Measurements from ENCODE around the gene ARHGEF39.
A peak's percentile ranks its signal among the peaks of the same experiment; 100 is the strongest.

The ARHGEF39 gene

GRCh38 chr9:35691757-35692301, 26.8 kb upstream of the ARHGEF39 start:
- no peak for DNase-seq (ENCODE audit: low read depth in 2 of 2, low spot score in 1 of 2)

- no peak for DNase-seq (ENCODE audit: low read depth in 2 of 2, low spot score in 1 of 2)
Measured at GRCh38 chr9:35691334-35691650, 26.3 kb upstream of the ARHGEF39 start.

GRCh38 chr9:35690614-35691333, 25.8 kb upstream of the ARHGEF39 start:
- peak in 1 of 2 donors; percentile 4 for DNase-seq (ENCODE audit: low read depth in 2 of 2, low spot score in 1 of 2)

GRCh38 chr9:35690294-35690613, 25.3 kb upstream of the ARHGEF39 start:
- DNase-seq (ENCODE audit: low read depth in 2 of 2, low spot score in 1 of 2) = no peak

GRCh38 chr9:35689542-35690293, 24.7 kb upstream of the ARHGEF39 start, which contains the start of gene TPM2:
TPM2 (minus strand) TSS chr9:35689925; CDS start chr9:35689817, 108 bp downstream.
- DNase-seq (ENCODE audit: low read depth in 2 of 2, low spot score in 1 of 2) = no peak

GRCh38 chr9:35688558-35689541, 23.9 kb upstream of the ARHGEF39 start:
- no peak for DNase-seq (ENCODE audit: low read depth in 2 of 2, low spot score in 1 of 2)

- DNase-seq (ENCODE audit: low read depth in 2 of 2, low spot score in 1 of 2) = no peak
Measured at GRCh38 chr9:35687972-35688557, 23.1 kb upstream of the ARHGEF39 start.

GRCh38 chr9:35687306-35687705, 22.3 kb upstream of the ARHGEF39 start:
- no peak for DNase-seq (ENCODE audit: low read depth in 2 of 2, low spot score in 1 of 2)

- DNase-seq (ENCODE audit: low read depth in 2 of 2, low spot score in 1 of 2) = no peak
Measured at GRCh38 chr9:35686222-35687203, 21.5 kb upstream of the ARHGEF39 start.

- no peak for DNase-seq (ENCODE audit: low read depth in 2 of 2, low spot score in 1 of 2)
Measured at GRCh38 chr9:35685506-35685905, 20.5 kb upstream of the ARHGEF39 start.

- no peak for DNase-seq (ENCODE audit: low read depth in 2 of 2, low spot score in 1 of 2)
Measured at GRCh38 chr9:35684921-35685320, 19.9 kb upstream of the ARHGEF39 start.

GRCh38 chr9:35683323-35683722, 18.3 kb upstream of the ARHGEF39 start:
- DNase-seq (ENCODE audit: low read depth in 2 of 2, low spot score in 1 of 2) = no peak

GRCh38 chr9:35682520-35683315, 17.7 kb upstream of the ARHGEF39 start:
- no peak for DNase-seq (ENCODE audit: low read depth in 2 of 2, low spot score in 1 of 2)

- DNase-seq (ENCODE audit: low read depth in 2 of 2, low spot score in 1 of 2) = no peak
Measured at GRCh38 chr9:35682051-35682450, 17.1 kb upstream of the ARHGEF39 start.

GRCh38 chr9:35681341-35682002, 16.5 kb upstream of the ARHGEF39 start:
- no peak for DNase-seq (ENCODE audit: low read depth in 2 of 2, low spot score in 1 of 2)

- no peak for DNase-seq (ENCODE audit: low read depth in 2 of 2, low spot score in 1 of 2)
Measured at GRCh38 chr9:35680331-35681105, 15.5 kb upstream of the ARHGEF39 start.

- DNase-seq (ENCODE audit: low read depth in 2 of 2, low spot score in 1 of 2) = no peak
Measured at GRCh38 chr9:35679766-35680330, 14.9 kb upstream of the ARHGEF39 start.
